Astrocyte of the hippocampus (primary cell): Measurements from ENCODE around the gene KCNA10.

Experiments
- DNase-seq: peaks from one replicate; pipeline ENCODE4 v3.0.0; 2011; ENCODE audit warnings: low read depth, low spot score

Gene KCNA10

GRCh38 chr1:110478886-110479285 lies 40.1 kb downstream of the KCNA10 start:
- DNase-seq: no peak

- DNase-seq: no peak
Observed at GRCh38 chr1:110477967-110478640, 40.9 kb downstream of the KCNA10 start.

GRCh38 chr1:110477445-110477957 lies 41.5 kb downstream of the KCNA10 start:
- no peak for DNase-seq

GRCh38 chr1:110477041-110477440 lies 41.9 kb downstream of the KCNA10 start:
- peak; percentile 26 for DNase-seq

- no peak for DNase-seq
Observed at GRCh38 chr1:110476028-110476765, 42.8 kb downstream of the KCNA10 start.

- no peak for DNase-seq
Observed at GRCh38 chr1:110475362-110476027, 43.5 kb downstream of the KCNA10 start.

GRCh38 chr1:110474444-110474843 lies 44.5 kb downstream of the KCNA10 start:
- DNase-seq: no peak

- DNase-seq: no peak
Observed at GRCh38 chr1:110472546-110472945, 46.4 kb downstream of the KCNA10 start.

- DNase-seq: no peak
Observed at GRCh38 chr1:110471131-110471530, 47.8 kb downstream of the KCNA10 start.
